Activated CD8-positive, alpha-beta memory T cell treated with anti-CD3 and anti-CD28 coated beads, Interleukin-2, amount 50 U/mL, for 24 hours (primary cell): Measurements from ENCODE around the gene MRS2.
"Not testable (repeated sequence)": the region's sequence is repeated elsewhere in the genome, so short reads cannot be mapped to it uniquely, and the experiment has no call there.

Experiments used
- DNase-seq: peaks from one replicate; pipeline ENCODE4 v3.0.0-alpha.2; 2020; ENCODE audit errors: extremely low read depth

The MRS2 gene, protein sequence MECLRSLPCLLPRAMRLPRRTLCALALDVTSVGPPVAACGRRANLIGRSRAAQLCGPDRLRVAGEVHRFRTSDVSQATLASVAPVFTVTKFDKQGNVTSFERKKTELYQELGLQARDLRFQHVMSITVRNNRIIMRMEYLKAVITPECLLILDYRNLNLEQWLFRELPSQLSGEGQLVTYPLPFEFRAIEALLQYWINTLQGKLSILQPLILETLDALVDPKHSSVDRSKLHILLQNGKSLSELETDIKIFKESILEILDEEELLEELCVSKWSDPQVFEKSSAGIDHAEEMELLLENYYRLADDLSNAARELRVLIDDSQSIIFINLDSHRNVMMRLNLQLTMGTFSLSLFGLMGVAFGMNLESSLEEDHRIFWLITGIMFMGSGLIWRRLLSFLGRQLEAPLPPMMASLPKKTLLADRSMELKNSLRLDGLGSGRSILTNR

DNA sequence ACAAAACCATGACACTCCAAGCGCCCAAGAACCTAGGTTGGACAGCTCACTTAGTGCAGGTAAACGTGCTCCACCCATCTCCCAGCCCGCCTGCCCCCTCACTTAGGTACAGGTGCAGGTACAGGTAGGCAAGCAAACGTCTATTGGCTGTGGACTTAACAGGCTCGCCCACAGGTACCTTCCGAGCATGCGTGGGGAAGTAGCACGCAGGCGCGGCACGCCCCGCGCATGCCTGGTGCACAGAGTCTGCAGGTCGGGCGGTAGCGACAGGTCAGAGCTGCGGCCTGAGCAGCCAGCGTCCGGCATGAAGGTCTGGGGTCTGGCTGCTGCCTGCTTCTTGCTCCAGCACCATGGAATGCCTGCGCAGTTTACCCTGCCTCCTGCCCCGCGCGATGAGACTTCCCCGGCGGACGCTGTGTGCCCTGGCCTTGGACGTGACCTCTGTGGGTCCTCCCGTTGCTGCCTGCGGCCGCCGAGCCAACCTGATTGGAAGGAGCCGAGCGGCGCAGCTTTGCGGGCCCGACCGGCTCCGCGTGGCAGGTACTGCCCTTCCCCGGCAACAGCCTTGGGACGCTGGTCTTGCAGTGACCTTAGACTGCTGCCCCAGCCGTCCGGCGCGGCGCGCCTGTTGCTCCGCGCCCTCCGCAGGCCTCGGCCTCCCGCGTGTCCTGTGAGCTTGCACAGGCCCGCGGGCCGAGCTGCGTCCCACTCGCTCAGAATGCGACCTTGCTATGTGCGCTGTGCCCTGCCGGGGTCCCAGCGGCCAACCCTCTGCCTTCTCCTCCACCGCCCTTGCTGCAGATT lies at the start of gene MRS2:
MRS2 (plus strand) TSS at position 240 of the 804 bp plus-strand sequence; CDS start at position 351, 111 bp downstream.
- peak; percentile 53 for DNase-seq

GRCh38 chr6:24353861-24354260 lies 48.9 kb upstream of the MRS2 start:
- DNase-seq: no peak

DNA sequence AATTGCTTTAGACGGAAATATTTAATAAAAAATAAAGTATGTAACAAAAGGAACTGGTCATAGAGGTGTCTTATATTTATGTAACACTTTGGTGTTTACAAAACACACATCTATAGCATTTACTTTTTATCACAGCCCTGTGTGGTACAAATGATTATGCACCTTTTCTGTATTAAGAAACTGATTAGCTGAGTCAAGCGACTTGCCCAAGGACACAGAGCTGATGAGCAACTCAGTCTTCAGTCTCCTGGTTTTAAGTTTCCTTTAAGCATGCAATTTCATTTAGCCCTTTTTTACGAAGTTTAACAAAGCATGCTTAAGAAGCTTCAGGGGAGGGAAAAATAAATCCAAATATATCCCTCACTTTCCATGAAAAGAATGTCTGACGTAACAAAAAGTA lies 47.3 kb upstream of the MRS2 start:
- DNase-seq: no peak

- no peak for DNase-seq
These were observed 46.3 kb upstream of the MRS2 start for GRCh38 chr6:24356310-24356973.

DNA sequence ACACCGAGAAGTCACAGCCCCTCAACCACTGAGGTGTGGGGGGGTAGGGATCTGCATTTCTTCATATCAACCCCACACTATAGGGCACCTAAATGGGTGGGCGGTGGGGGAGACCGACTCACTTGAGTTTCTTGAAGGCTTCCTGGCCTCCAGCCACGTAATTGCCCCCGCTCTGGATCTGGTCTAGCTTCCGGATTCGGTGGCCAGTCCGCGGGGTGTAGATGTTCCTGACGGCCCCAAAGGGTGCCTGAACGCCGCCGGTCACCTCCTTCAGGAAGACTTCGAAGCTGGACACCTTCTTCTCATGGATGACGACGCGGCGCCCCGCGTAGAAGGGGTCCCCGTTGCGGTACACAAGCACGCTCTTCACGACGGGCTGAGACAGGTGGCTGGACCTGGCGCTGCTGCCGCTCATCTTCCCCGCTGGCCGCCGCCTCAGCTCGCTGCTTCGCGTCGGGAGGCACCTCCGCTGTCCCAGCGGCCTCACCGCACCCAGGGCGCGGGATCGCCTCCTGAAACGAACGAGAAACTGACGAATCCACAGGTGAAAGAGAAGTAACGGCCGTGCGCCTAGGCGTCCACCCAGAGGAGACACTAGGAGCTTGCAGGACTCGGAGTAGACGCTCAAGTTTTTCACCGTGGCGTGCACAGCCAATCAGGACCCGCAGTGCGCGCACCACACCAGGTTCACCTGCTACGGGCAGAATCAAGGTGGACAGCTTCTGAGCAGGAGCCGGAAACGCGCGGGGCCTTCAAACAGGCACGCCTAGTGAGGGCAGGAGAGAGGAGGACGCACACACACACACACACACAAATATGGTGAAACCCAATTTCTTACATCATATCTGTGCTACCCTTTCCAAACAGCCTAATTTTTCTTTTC lies 45.2 kb upstream of the MRS2 start, which contains the start of gene DCDC2:
DCDC2 (minus strand) TSS at position 724 of the 883 bp plus-strand sequence; CDS start at position 415, 309 bp downstream.
- DNase-seq: no peak

- DNase-seq: no peak
These were observed 44.4 kb upstream of the MRS2 start for GRCh38 chr6:24358219-24358821.

GRCh38 chr6:24359640-24360454 lies 42.9 kb upstream of the MRS2 start:
- DNase-seq: peak; percentile 54

- DNase-seq: not testable (repeated sequence)
These were observed 40.4 kb upstream of the MRS2 start for GRCh38 chr6:24362363-24362762.

DNA sequence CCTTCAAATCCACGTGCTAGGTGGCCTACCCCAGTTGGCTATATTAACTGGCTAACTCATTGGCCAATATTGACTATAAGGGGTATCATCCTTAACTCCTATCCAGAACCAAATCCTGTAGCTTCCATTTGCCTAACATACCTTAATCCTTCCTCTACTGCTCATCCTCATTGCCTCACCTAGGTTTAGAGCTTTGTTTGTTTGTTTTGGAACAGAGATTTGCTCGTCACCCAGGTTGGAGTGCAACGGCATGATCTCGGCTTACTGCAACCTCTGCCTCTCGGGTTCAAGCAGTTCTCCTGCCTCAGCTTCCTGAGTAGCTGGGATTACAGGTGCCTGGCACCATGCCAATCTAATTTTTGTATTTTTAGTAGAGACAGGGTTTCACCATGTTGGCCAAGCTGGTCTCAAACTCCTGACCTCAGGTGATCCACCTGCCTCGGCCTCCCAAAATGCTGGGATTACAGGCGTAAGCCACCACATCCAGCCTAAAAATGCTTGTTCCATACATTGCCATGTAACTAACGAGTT lies 37.6 kb upstream of the MRS2 start:
- DNase-seq: not testable (repeated sequence)

DNA sequence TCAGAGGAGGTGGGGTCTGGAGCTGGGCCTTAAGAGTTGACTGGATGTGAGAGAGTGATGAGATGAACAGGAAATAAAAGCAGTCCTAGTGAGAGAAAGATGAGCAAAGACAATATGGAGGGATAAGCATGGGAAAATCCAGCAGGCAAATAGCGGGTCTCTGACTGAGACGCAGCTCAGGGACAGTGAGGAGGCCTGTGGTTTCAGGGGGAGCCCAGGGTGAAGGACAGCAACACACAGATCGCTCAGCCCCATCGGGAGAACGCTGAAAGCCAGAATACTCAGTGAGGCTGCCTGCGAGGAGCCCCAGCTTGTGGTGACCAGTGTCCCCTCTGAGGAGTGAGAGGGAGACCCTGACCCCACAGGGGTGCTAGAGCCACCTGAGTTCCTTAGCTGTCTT lies 28.1 kb upstream of the MRS2 start:
- DNase-seq: no peak

DNA sequence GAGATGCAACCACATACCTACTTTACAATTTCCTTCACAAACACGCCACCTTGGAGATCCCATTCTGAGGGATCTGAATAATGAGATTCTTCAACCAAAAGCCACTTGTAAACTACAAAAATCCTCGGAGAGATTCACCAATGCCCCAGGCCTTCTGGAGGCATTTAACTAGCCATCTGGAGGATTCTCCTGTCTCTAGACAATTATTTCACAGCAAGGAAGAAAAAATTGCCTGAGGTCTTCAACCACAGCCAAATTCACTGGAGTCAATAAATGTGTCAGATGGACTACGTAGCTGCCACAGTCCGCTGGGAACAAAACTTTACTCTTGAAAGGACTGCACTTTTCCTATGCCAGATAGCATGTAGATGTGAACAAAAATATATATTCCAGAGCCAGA lies 25.9 kb upstream of the MRS2 start:
- DNase-seq: no peak

- DNase-seq: no peak
These were observed 24.2 kb upstream of the MRS2 start for GRCh38 chr6:24378473-24379097.

- DNase-seq: no peak
These were observed 21.1 kb upstream of the MRS2 start for GRCh38 chr6:24381476-24382219.

DNA sequence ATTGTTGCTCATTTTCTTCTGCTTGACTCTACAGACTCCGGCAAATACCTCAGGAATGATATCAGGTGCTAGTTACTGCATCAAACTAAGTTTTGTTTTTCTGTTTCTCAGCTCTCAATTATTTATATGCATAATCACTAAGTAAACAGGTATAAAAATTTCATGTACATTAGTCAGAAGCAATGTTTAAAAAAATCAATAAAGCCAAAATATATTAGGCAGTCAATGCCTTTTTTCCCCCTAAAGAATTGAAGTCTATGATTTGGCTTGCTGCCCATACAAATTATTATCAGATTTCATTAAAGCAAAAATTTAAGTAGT lies 20.6 kb upstream of the MRS2 start:
- DNase-seq: no peak

DNA sequence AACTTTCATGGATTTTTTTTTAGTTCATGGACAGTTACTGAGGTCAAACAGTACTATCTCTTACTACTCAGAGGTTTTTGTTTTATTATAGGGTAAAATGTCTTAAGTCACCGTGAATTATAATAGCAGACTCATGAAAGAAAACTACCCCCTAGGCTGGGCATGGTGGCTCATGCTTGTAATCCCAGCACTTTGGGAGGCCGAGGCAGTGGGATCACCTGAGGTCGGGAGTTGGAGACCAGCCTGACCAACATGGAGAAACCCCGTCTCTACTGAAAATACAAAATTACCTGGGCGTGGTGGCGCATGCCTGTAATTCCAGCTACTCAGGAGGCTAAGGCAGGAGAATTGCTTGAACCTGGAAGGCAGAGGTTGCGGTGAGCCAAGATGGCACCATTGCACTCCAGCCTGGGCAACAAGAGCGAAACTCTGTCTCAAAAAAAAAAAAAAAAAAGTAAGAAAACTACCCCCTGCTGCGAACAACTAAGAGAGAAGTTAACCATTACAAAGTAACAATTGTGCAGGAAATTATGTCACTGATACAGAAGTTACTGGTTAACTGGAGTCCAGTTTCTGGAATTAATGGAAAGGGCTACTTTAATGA lies 19.7 kb upstream of the MRS2 start:
- DNase-seq: not testable (repeated sequence)

GRCh38 chr6:24384369-24385130 lies 18.2 kb upstream of the MRS2 start:
- not testable (repeated sequence) for DNase-seq

DNA sequence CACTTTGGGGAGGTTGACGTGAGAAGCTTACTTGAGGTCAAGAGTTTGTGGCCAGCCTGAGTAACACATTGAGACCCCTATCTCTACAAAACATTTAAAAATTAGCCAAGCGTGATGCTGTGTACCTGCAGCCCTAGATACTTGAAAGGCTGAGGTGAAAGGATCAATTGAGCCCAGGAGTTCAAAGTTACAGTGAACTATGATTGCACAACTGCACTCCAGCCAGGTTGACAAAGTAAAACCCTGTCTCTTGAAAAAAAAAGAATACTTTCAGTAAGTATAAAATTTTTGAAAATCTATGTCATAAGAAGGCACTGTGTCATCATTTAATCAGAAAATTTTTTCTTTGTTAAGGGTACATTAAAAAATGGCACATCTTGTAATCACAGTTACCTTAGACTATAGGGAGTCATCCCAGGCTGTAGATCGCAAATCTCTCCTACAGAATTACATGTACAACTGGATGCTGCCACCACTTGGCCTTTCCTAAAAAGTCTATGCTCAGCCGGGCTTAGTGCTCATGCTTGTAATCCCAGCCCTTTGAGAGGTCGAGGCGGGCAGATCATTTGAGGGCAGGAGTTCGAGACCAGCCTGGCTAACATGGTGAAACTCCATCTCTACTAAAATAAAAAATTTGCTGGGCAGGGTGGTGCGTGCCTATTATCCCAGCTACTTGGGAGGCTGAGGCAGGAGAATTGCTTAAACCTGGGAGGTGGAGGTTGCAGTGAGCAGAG lies 17.0 kb upstream of the MRS2 start:
- DNase-seq: no peak
